Activated CD8-positive, alpha-beta memory T cell treated with anti-CD3 and anti-CD28 coated beads, Interleukin-2, amount 10 ng/mL, durations not matched to agents 7 days and 5 days (primary cell): ENCODE data around the gene TPP1. TPM values are rescaled to one million over a fixed set of nuclear protein-coding genes. Genes with fewer than 3 reads are reported as not detected.

Source experiments
- ATAC-seq: fragments of 150-1000 bp; cut with Tn5 transposase; one replicate; pipeline ENCODE4 v1.10.0; 2021; ENCODE audit warnings: moderate library complexity
- CTCF ChIA-PET: fragments of 350-600 bp; sonication (Branson Sonifier 250); formaldehyde crosslinking; loops from one replicate; lab custom pipeline; 2021; ENCODE audit warnings: antibody characterized with exemption; lab: Charles Lee
- DNase-seq: peaks from one replicate; pipeline ENCODE4 v3.0.0-alpha.2; 2020
- H3K27ac Mint-ChIP-seq: one replicate; pipeline ENCODE4 v1.8.0; 2021; ENCODE audit warnings: mild to moderate bottlenecking, mixed read lengths
- H3K27me3 Mint-ChIP-seq: one replicate; pipeline ENCODE4 v1.8.0; 2021; ENCODE audit warnings: mixed read lengths
- H3K36me3 Mint-ChIP-seq: one replicate; pipeline ENCODE4 v1.8.0; 2021; ENCODE audit warnings: mild to moderate bottlenecking, mixed read lengths
- H3K4me1 Mint-ChIP-seq: one replicate; pipeline ENCODE4 v1.8.0; 2021; ENCODE audit warnings: mixed read lengths
- H3K4me3 Mint-ChIP-seq: one replicate; pipeline ENCODE4 v1.8.0; 2021; ENCODE audit warnings: mild to moderate bottlenecking, moderate library complexity, mixed read lengths
- H3K9me3 Mint-ChIP-seq: one replicate; pipeline ENCODE4 v1.8.0; 2022; ENCODE audit warnings: low read depth, mixed read lengths
- total RNA-seq, 2 experiments: library from RNA; stranded (reverse); gene quantifications; one replicate each; pipeline ENCODE4 v1.2.3, GENCODE V29; 2021

Gene TPP1
- total RNA-seq, 2 experiments from 2014 or later = 76.8 to 79.3 TPM

DNA sequence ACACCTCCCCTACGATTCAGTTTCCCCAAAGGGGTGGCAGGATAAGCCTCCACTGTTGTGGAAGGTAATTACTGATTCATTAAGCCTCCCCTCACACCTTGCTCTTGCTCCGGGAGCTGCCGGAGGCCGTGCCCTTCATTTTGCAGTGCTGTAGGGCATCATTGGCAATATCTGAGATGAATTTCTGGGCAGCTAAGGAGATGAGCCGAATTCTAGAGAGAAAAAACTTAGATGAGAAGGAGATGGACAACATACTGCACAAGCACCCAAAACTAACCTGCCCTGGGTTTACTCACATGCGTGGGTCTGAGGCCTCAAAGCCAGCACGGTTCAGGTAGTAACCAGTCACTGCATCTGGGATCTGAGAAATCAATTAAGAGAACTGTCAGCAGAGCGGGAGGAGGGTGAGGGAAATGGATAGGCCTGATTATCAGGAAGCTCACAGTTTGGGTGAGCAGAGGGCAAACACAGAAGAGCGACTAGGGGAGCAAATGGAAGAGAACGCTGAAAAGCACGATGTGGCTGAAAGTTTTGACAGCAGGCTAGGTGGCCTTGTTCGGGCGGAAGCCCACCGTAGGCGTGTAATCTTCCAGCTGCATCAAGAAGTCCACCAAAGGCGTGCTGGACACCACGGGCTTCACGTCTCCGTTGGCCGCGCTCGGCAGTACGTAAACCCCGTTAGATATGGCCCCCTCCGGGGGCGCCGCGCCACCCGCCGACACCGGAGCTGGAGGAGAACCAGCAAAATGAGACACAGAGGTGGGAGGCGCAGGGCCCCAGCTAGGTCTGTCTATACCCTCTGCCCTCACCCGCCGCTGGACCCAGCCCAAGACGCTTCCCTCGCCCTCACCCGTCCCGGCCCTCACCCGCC is 7.9 kb downstream of the TPP1 start:
- peak overlapping the region; percentile 91 for H3K27ac Mint-ChIP-seq
- H3K4me3 Mint-ChIP-seq = no peak overlapping the region
- peaks cover 51% of the 10 kb centered on the region for H3K4me1 Mint-ChIP-seq
- peak; percentile 57 for DNase-seq
- CTCF ChIA-PET = interaction anchor here (0.9 to 3.1 kb wide), 15 partner anchors 12 to 232 kb away, joined by 3 to 24 read pairs (median 7); partner anchors contain the start of genes ARFIP2, MRPL17 and TIMM10B
- H3K36me3 Mint-ChIP-seq = peaks cover 53% of the 10 kb centered on the region
- no peaks in the 10 kb centered on the region for H3K9me3 Mint-ChIP-seq
- H3K27me3 Mint-ChIP-seq = no peaks in the 10 kb centered on the region
- no peak for ATAC-seq

- no peaks in the 10 kb centered on the region for H3K27me3 Mint-ChIP-seq
- CTCF ChIA-PET = interaction anchor here (1.3 to 2.9 kb wide), 3 partner anchors 58 to 73 kb away, joined by 3 to 24 read pairs (median 18); partner anchors contain the start of gene MRPL17
- H3K9me3 Mint-ChIP-seq = no peaks in the 10 kb centered on the region
- peak overlapping the region; percentile 15 for H3K4me3 Mint-ChIP-seq
- H3K4me1 Mint-ChIP-seq = peaks cover 53% of the 10 kb centered on the region
- peak; percentile 43 for DNase-seq
- ATAC-seq = no peak
- H3K36me3 Mint-ChIP-seq = peaks cover 52% of the 10 kb centered on the region
- H3K27ac Mint-ChIP-seq = peak overlapping the region; percentile 91
These were observed 8.6 kb downstream of the TPP1 start for GRCh38 chr11:6610591-6610990.

GRCh38 chr11:6609502-6610015 is 9.7 kb downstream of the TPP1 start:
- peak overlapping the region; percentile 15 for H3K4me3 Mint-ChIP-seq
- CTCF ChIA-PET = interaction anchor here (1.3 to 3.3 kb wide), 2 partner anchors 64 to 74 kb away, joined by 3 to 18 read pairs; partner anchors contain the start of gene MRPL17
- no peak for ATAC-seq

DNA sequence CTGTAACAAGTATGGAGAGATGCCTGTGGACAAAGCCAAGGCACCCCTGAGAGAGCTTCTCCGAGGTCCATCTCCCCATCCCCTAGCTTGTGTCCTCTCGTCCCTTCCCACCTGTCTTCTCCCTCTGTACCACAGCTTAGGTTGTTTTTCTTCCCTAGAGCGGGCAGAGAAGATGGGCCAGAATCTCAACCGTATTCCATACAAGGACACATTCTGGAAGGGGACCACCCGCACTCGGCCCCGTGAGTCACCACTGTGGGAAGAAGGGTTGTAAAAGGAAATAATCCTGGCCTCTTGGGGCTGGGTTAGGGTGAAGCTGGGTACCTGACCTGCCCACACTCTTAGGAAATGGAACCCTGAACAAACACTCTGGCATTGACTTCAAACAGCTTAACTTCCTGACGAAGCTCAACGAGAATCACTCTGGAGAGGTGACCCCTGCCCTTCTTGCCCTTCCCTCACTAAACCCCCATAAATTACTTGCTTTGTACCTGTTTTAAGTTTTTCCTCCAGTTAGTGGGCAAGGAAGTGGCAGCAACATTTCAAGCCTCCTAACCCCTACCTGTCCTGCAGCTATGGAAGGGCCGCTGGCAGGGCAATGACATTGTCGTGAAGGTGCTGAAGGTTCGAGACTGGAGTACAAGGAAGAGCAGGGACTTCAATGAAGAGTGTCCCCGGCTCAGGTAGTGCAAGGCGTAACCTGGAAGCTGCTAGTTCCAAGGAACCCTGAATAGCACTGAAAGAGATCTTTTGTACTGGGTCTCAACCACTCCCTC is 10.3 kb downstream of the TPP1 start:
- H3K36me3 Mint-ChIP-seq = peaks cover 47% of the 10 kb centered on the region
- peak overlapping the region; percentile 71 for H3K27ac Mint-ChIP-seq
- no peaks in the 10 kb centered on the region for H3K9me3 Mint-ChIP-seq

More at GRCh38 chr11:6609502-6610015, 9.7 kb downstream of the TPP1 start:
- peak; percentile 39 for DNase-seq
- Mint-ChIP-seq H3K9me3 (no peaks in the 10 kb centered on the region), H3K36me3 (peaks cover 47% of the 10 kb centered on the region), H3K4me1 (peaks cover 53% of the 10 kb centered on the region), H3K27me3 (no peaks in the 10 kb centered on the region), H3K27ac (no peak overlapping the region)

GRCh38 chr11:6608011-6608410 is 11.2 kb downstream of the TPP1 start:
- Mint-ChIP-seq H3K4me1 (peaks cover 53% of the 10 kb centered on the region), H3K4me3 (no peak overlapping the region), H3K27me3 (no peaks in the 10 kb centered on the region), H3K9me3 (no peaks in the 10 kb centered on the region), H3K27ac (peak overlapping the region; percentile 71), H3K36me3 (peaks cover 47% of the 10 kb centered on the region)
- DNase-seq = peak; percentile 38
- CTCF ChIA-PET = interaction anchor here (1.3 to 3.3 kb wide), 5 partner anchors 10 to 98 kb away, joined by 4 to 18 read pairs (median 4); partner anchors contain the start of genes MRPL17 and TPP1
- no peak for ATAC-seq

More for the DNA sequence above, 10.3 kb downstream of the TPP1 start:
- CTCF ChIA-PET = interaction anchor here (1.3 to 3.3 kb wide), 2 partner anchors 65 to 74 kb away, joined by 3 to 18 read pairs; partner anchors contain the start of gene MRPL17
- no peak for ATAC-seq
- no peaks in the 10 kb centered on the region for H3K27me3 Mint-ChIP-seq
- H3K4me3 Mint-ChIP-seq = no peak overlapping the region
- H3K4me1 Mint-ChIP-seq = peaks cover 53% of the 10 kb centered on the region
- DNase-seq = peak; percentile 38

DNA sequence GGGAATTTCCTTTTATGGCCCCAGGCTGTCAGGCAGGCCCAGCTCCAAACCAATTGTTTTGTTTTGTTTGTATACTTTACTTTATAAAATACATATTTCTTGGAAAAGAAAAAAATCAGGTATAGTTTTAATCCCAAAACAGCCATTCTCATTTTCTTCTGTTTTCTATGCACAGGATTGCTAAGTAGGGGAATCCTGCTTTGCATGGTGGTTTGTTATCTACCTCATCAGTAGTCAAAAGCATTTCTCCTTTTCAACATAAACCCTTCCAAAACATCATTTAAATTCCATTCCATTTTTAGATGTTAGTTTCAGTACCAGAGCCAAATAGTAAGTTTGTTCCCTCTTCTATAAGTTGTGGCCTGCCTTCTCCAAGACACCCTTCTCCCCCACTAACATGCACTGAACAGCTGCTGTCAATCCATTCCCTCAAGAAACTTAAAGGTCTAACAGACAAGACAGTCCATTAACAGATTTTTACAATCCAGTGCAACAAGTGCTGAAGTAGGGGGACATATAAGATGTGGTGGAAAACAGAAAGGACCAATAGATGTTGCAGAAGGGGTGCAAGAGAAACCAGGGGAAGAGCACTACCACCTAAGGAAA is 11.9 kb downstream of the TPP1 start:
- no peaks in the 10 kb centered on the region for H3K27me3 Mint-ChIP-seq
- no peaks in the 10 kb centered on the region for H3K9me3 Mint-ChIP-seq
- peaks cover 47% of the 10 kb centered on the region for H3K36me3 Mint-ChIP-seq
- ATAC-seq (no peak), DNase-seq (peak; percentile 34)
- CTCF ChIA-PET = interaction anchor here (0.8 to 3.3 kb wide), 6 partner anchors 11 to 228 kb away, joined by 3 to 18 read pairs (median 4); partner anchors contain the start of genes MRPL17 and TPP1
- H3K4me3 Mint-ChIP-seq = peak overlapping the region; percentile 17
- H3K27ac Mint-ChIP-seq = peak overlapping the region; percentile 71
- peaks cover 53% of the 10 kb centered on the region for H3K4me1 Mint-ChIP-seq

DNA sequence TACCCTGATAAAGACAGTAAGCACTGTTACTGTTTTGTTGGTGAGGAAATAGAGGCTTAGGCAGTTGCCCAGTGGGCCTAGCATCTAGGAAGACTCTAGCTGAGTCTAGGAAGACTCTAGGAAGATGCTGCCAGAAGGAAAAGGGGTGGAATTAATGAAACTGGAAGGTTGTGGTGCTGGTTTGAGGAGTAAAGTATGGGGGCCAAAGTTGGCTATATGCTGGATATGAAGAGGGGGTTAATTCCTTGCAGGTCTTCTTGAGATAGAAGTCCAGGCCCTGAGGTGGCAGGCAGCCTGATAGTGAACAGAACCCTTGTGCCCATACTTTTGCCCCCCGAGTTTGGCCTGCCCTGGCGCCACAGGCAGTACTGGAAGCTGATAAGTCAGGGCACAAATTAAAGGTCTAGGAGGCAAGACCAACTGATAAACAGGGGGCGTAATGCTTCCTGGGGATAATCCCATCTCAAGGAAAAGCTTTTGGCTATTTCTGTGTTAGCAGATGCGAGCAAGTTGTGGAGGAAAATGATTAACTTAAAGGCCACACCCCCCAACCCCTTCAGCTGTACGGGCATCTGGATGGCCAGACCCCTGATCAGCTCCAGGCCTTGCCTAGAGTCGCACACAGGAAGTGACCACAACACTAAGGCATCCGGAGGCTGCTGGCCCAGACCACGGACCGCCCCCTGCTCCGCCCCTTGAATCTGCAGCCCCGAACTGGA is 12.6 kb downstream of the TPP1 start:
- Mint-ChIP-seq H3K4me3 (no peak overlapping the region), H3K9me3 (no peaks in the 10 kb centered on the region), H3K27ac (no peak overlapping the region), H3K27me3 (no peaks in the 10 kb centered on the region), H3K4me1 (peaks cover 53% of the 10 kb centered on the region), H3K36me3 (peaks cover 50% of the 10 kb centered on the region)
- peak; percentile 89 for DNase-seq
- peak; percentile 35 for ATAC-seq
- CTCF ChIA-PET = interaction anchor here (0.8 to 3.3 kb wide), 6 partner anchors 11 to 228 kb away, joined by 3 to 18 read pairs (median 4); partner anchors contain the start of genes MRPL17 and TPP1

GRCh38 chr11:6604790-6605189 is 14.4 kb downstream of the TPP1 start:
- CTCF ChIA-PET = interaction anchor here (0.9 to 3.8 kb wide), 22 partner anchors 8 to 226 kb away, joined by 3 to 41 read pairs (median 6); partner anchors contain the start of genes ARFIP2, MRPL17, TIMM10B and TPP1
- Mint-ChIP-seq H3K9me3 (no peaks in the 10 kb centered on the region), H3K36me3 (peaks cover 38% of the 10 kb centered on the region), H3K4me3 (no peak overlapping the region), H3K27me3 (no peaks in the 10 kb centered on the region), H3K27ac (no peak overlapping the region), H3K4me1 (peaks cover 37% of the 10 kb centered on the region)
- DNase-seq = peak; percentile 22
- ATAC-seq = no peak

GRCh38 chr11:6604081-6604626 is 15.1 kb downstream of the TPP1 start:
- Mint-ChIP-seq H3K9me3 (no peaks in the 10 kb centered on the region), H3K36me3 (peaks cover 39% of the 10 kb centered on the region), H3K4me3 (no peak overlapping the region)

DNA sequence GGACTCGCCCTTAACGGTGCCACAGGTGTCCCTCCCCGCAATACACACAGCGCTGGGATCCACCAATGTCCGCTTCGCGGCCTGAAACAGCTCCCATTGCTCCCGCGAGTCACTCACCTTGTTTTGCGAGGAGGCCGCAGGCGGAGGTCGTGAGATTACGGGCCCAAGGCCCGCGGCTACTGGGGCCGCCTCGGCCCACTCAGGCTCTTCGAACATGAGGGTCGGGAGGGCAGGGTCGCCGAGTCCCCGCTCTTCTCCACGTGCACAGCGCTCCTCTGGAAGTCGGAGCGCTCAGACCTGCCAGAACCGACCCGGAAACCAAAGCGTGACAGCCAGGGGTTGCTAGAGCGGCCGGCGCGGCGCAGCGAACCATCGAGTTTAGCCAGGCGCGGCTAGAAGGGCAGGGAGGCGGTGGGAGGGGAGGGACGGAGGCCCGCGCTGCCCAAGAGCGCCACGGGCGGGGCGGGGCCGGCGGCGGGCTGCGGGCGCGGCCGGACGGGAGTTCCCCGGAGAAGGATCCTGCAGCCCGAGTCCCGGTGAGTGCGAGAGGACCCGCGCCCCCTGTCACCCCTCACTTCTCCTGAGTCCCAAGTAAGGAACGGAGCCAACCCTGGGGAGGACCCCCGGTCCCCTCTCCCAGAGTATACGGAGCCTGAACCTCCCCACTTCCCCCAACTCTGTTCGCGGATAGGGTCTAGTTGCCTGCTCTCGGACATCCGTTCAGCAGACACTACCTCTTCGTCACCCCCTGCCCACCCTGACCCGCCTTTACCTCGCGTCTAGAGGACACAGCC is 15.7 kb downstream of the TPP1 start, which contains the start of the genes ILK and RRP8:
ILK (plus strand) TSS at position 488 of the 794 bp plus-strand sequence. CDS start 498 bp downstream, outside the sequence.
RRP8 (minus strand) TSS at position 330 of the 794 bp plus-strand sequence; CDS start at position 216, 114 bp downstream.
- H3K9me3 Mint-ChIP-seq = no peaks in the 10 kb centered on the region
- ATAC-seq (peak; percentile 78), DNase-seq (peak; percentile 94)
- CTCF ChIA-PET = interaction anchor here (0.7 to 3.8 kb wide), 23 partner anchors 8 to 224 kb away, joined by 3 to 41 read pairs (median 5); partner anchors contain the start of genes MRPL17 and TPP1
- H3K4me3 Mint-ChIP-seq = no peak within 1 kb of the TSS
- H3K36me3 Mint-ChIP-seq = peaks cover 35% of the 10 kb centered on the region
- H3K4me1 Mint-ChIP-seq = peaks cover 30% of the 10 kb centered on the region
- no peak within 1 kb of the TSS for H3K27ac Mint-ChIP-seq
- no peaks in the 10 kb centered on the region for H3K27me3 Mint-ChIP-seq

More at GRCh38 chr11:6604081-6604626, 15.1 kb downstream of the TPP1 start:
- ATAC-seq = peak; percentile 54
- Mint-ChIP-seq H3K4me1 (peaks cover 37% of the 10 kb centered on the region), H3K27ac (no peak overlapping the region), H3K27me3 (no peaks in the 10 kb centered on the region)
- CTCF ChIA-PET = interaction anchor here (1.0 to 3.8 kb wide), 21 partner anchors 9 to 225 kb away, joined by 3 to 41 read pairs (median 6); partner anchors contain the start of genes ARFIP2, MRPL17, TIMM10B and TPP1
- DNase-seq = peak; percentile 80
